Limb (tissue), 2 donors: Measurements from ENCODE around the gene NPIPB2.
"Not testable (repeated sequence)": the region's sequence is repeated elsewhere in the genome, so short reads cannot be mapped to it uniquely, and the experiment has no call there.

ENCODE experiments used
- DNase-seq, 2 donors: peaks; one replicate each; pipeline ENCODE4 v3.0.0-alpha.2; 2016; ENCODE audit errors: extremely low spot score in 2 of 2

Gene NPIPB2

GRCh38 chr16:11962457-11962856, 20.6 kb upstream of the NPIPB2 start:
- not testable (repeated sequence) for DNase-seq

- DNase-seq: no peak
Measured at GRCh38 chr16:11957591-11958395, 15.9 kb upstream of the NPIPB2 start.

GRCh38 chr16:11956558-11956957, 14.7 kb upstream of the NPIPB2 start:
- DNase-seq: no peak

GRCh38 chr16:11955713-11956123, 13.9 kb upstream of the NPIPB2 start:
- no peak for DNase-seq

GRCh38 chr16:11953576-11953975, 11.7 kb upstream of the NPIPB2 start:
- DNase-seq: not testable (repeated sequence)

GRCh38 chr16:11950388-11950787, 8.5 kb upstream of the NPIPB2 start:
- DNase-seq: no peak

- DNase-seq: no peak
Measured at GRCh38 chr16:11949527-11949926, 7.7 kb upstream of the NPIPB2 start.

GRCh38 chr16:11948819-11949218, 7.0 kb upstream of the NPIPB2 start:
- DNase-seq: no peak

GRCh38 chr16:11946433-11946832, 4.6 kb upstream of the NPIPB2 start:
- no peak for DNase-seq

- not testable (repeated sequence) for DNase-seq
Measured at GRCh38 chr16:11927350-11927749, 14.5 kb downstream of the NPIPB2 start.

- DNase-seq: not testable (repeated sequence)
Measured at GRCh38 chr16:11924046-11924445, 17.8 kb downstream of the NPIPB2 start.

- DNase-seq: peak; percentile 1 to 24
Measured at GRCh38 chr16:11916524-11917285, 25.1 kb downstream of the NPIPB2 start.

- DNase-seq: peak; percentile 97 to 100
Measured at GRCh38 chr16:11915644-11916523, 26.0 kb downstream of the NPIPB2 start, which contains the start of gene GSPT1. TSS of gene GSPT1 (minus strand) at chr16:11915956. CDS start at chr16:11915720, 236 bp downstream.

GRCh38 chr16:11915114-11915643, 26.7 kb downstream of the NPIPB2 start:
- peak in 1 of 2 donors; percentile 52 for DNase-seq

GRCh38 chr16:11914210-11915113, 27.4 kb downstream of the NPIPB2 start:
- peak in 1 of 2 donors; percentile 32 for DNase-seq

GRCh38 chr16:11913425-11914079, 28.3 kb downstream of the NPIPB2 start:
- DNase-seq: no peak

- DNase-seq: no peak
Measured at GRCh38 chr16:11909653-11910545, 31.9 kb downstream of the NPIPB2 start.

GRCh38 chr16:11907160-11907970, 34.5 kb downstream of the NPIPB2 start:
- DNase-seq: no peak
